T-helper 1 cell treated with Interleukin-12 subunit alpha and Interleukin-12 subunit beta and Interleukin-4 antibody, amounts not matched to agents 30 μg/mL and 1 μg/mL, for 36 hours (primary cell): ENCODE results near the gene RTF1.
"Not testable (repeated sequence)": the region's sequence is repeated elsewhere in the genome, so short reads cannot be mapped to it uniquely, and the experiment has no call there.

Experiments
- H3K27ac Mint-ChIP-seq: one replicate; pipeline ENCODE4 v1.8.0; 2021; ENCODE audit warnings: mild to moderate bottlenecking, mixed read lengths
- H3K27me3 Mint-ChIP-seq: one replicate; pipeline ENCODE4 v1.8.0; 2021; ENCODE audit warnings: low read depth, mixed read lengths
- H3K36me3 Mint-ChIP-seq: one replicate; pipeline ENCODE4 v1.8.0; 2021; ENCODE audit warnings: low read depth, mixed read lengths
- H3K4me1 Mint-ChIP-seq: one replicate; pipeline ENCODE4 v1.8.0; 2021; ENCODE audit warnings: low read depth, mixed read lengths
- H3K4me3 Mint-ChIP-seq: one replicate; pipeline ENCODE4 v1.8.0; 2021; ENCODE audit warnings: mild to moderate bottlenecking, moderate library complexity, mixed read lengths
- H3K9me3 Mint-ChIP-seq: one replicate; pipeline ENCODE4 v1.8.0; 2021; ENCODE audit warnings: mixed read lengths

RTF1 gene

GRCh38 chr15:41417418-41418195, 712 bp downstream of the RTF1 start:
- no peaks in the 10 kb centered on the region for H3K9me3 Mint-ChIP-seq
- H3K4me1 Mint-ChIP-seq: peaks cover 35% of the 10 kb centered on the region
- H3K27me3 Mint-ChIP-seq: no peaks in the 10 kb centered on the region
- H3K27ac Mint-ChIP-seq: peak overlapping the region; percentile 90
- H3K36me3 Mint-ChIP-seq: peaks cover 15% of the 10 kb centered on the region
- H3K4me3 Mint-ChIP-seq: peak overlapping the region; percentile 89

- peak overlapping the region; percentile 79 for H3K27ac Mint-ChIP-seq
- H3K27me3 Mint-ChIP-seq: no peaks in the 10 kb centered on the region
- H3K4me1 Mint-ChIP-seq: peaks cover 24% of the 10 kb centered on the region
- peak overlapping the region; percentile 52 for H3K4me3 Mint-ChIP-seq
- H3K9me3 Mint-ChIP-seq: no peaks in the 10 kb centered on the region
- peaks cover 7% of the 10 kb centered on the region for H3K36me3 Mint-ChIP-seq
These were observed 7.2 kb downstream of the RTF1 start for GRCh38 chr15:41423979-41424659.

GRCh38 chr15:41424809-41425208, 7.9 kb downstream of the RTF1 start:
- Mint-ChIP-seq H3K27me3 (no peaks in the 10 kb centered on the region), H3K36me3 (peaks cover 9% of the 10 kb centered on the region), H3K4me1 (peaks cover 27% of the 10 kb centered on the region), H3K27ac (peak overlapping the region; percentile 79), H3K9me3 (no peaks in the 10 kb centered on the region), H3K4me3 (peak overlapping the region; percentile 52)

GRCh38 chr15:41425907-41426306, 9.0 kb downstream of the RTF1 start:
- not testable (repeated sequence) for H3K27me3 Mint-ChIP-seq, H3K4me3 Mint-ChIP-seq, H3K36me3 Mint-ChIP-seq, H3K9me3 Mint-ChIP-seq
- peak overlapping the region; percentile 6 for H3K27ac Mint-ChIP-seq
- peaks cover 21% of the 10 kb centered on the region for H3K4me1 Mint-ChIP-seq

GRCh38 chr15:41429003-41429890, 12.4 kb downstream of the RTF1 start:
- Mint-ChIP-seq H3K4me1 (peaks cover 17% of the 10 kb centered on the region), H3K9me3 (no peaks in the 10 kb centered on the region), H3K27ac (peak overlapping the region; percentile 91), H3K36me3 (peaks cover 5% of the 10 kb centered on the region), H3K27me3 (no peaks in the 10 kb centered on the region), H3K4me3 (peak overlapping the region; percentile 69)

- Mint-ChIP-seq H3K4me1 (peaks cover 10% of the 10 kb centered on the region), H3K36me3 (peaks cover 7% of the 10 kb centered on the region), H3K27ac (no peak overlapping the region), H3K4me3 (no peak overlapping the region), H3K27me3 (no peaks in the 10 kb centered on the region), H3K9me3 (no peaks in the 10 kb centered on the region)
These were observed 18.3 kb downstream of the RTF1 start for GRCh38 chr15:41435037-41435786.

- H3K27ac Mint-ChIP-seq: no peak overlapping the region
- H3K36me3 Mint-ChIP-seq: peaks cover 12% of the 10 kb centered on the region
- H3K9me3 Mint-ChIP-seq: no peaks in the 10 kb centered on the region
- H3K4me1 Mint-ChIP-seq: peaks cover 10% of the 10 kb centered on the region
- no peaks in the 10 kb centered on the region for H3K27me3 Mint-ChIP-seq
- H3K4me3 Mint-ChIP-seq: no peak overlapping the region
These were observed 20.6 kb downstream of the RTF1 start for GRCh38 chr15:41437448-41437847.

- Mint-ChIP-seq H3K4me3 (no peak overlapping the region), H3K36me3 (peaks cover 16% of the 10 kb centered on the region), H3K27me3 (no peaks in the 10 kb centered on the region), H3K4me1 (peaks cover 13% of the 10 kb centered on the region), H3K27ac (no peak overlapping the region), H3K9me3 (no peaks in the 10 kb centered on the region)
These were observed 21.3 kb downstream of the RTF1 start for GRCh38 chr15:41438206-41438605.

- H3K27me3 Mint-ChIP-seq, H3K4me3 Mint-ChIP-seq, H3K9me3 Mint-ChIP-seq, H3K27ac Mint-ChIP-seq: not testable (repeated sequence)
- H3K4me1 Mint-ChIP-seq: peaks cover 16% of the 10 kb centered on the region
- peaks cover 18% of the 10 kb centered on the region for H3K36me3 Mint-ChIP-seq
These were observed 21.9 kb downstream of the RTF1 start for GRCh38 chr15:41438745-41439144.

GRCh38 chr15:41443275-41443674, 26.4 kb downstream of the RTF1 start:
- Mint-ChIP-seq H3K36me3 (peaks cover 21% of the 10 kb centered on the region), H3K4me1 (peaks cover 12% of the 10 kb centered on the region), H3K4me3 (no peak overlapping the region), H3K27ac (peak overlapping the region; percentile 7), H3K9me3 (no peaks in the 10 kb centered on the region), H3K27me3 (no peaks in the 10 kb centered on the region)

GRCh38 chr15:41445399-41445798, 28.5 kb downstream of the RTF1 start:
- Mint-ChIP-seq H3K36me3 (peaks cover 18% of the 10 kb centered on the region), H3K4me3 (no peak overlapping the region), H3K27me3 (no peaks in the 10 kb centered on the region), H3K27ac (no peak overlapping the region), H3K9me3 (no peaks in the 10 kb centered on the region), H3K4me1 (peaks cover 12% of the 10 kb centered on the region)

GRCh38 chr15:41462084-41462795, 45.3 kb downstream of the RTF1 start:
- Mint-ChIP-seq H3K9me3 (no peaks in the 10 kb centered on the region), H3K4me3 (no peak overlapping the region), H3K4me1 (peaks cover 9% of the 10 kb centered on the region), H3K27me3 (no peaks in the 10 kb centered on the region), H3K36me3 (peaks cover 30% of the 10 kb centered on the region), H3K27ac (no peak overlapping the region)

GRCh38 chr15:41464889-41465580, 48.1 kb downstream of the RTF1 start:
- Mint-ChIP-seq H3K36me3 (peaks cover 21% of the 10 kb centered on the region), H3K9me3 (no peaks in the 10 kb centered on the region), H3K4me1 (peaks cover 9% of the 10 kb centered on the region), H3K27ac (no peak overlapping the region), H3K27me3 (no peaks in the 10 kb centered on the region), H3K4me3 (no peak overlapping the region)
